ENCODE measurements around the gene SLC25A19.

Gene SLC25A19

GRCh38 chr17:75241996-75242460 lies 47.2 kb downstream of the SLC25A19 start:
- DNase-seq (ENCODE audit: low read depth in 2 of 3, low spot score in 1 of 3), result no peak

GRCh38 chr17:75241502-75241901 lies 47.7 kb downstream of the SLC25A19 start:
- no peak for DNase-seq (ENCODE audit: low read depth in 2 of 3, low spot score in 1 of 3)

DNA sequence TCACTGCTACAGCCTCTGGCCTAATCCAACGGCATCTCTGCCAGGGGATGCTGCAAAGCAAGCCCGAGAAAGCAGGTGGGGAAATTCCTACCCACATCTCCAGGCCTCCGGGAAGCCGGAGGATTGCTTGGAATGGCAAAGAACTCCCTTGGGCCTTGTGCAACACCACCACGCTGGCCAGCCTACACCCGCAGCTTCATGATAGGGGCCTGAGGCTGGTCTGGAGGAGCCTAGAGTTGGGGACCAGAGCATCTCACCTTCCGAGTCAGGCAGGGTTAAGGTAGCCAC lies 48.1 kb downstream of the SLC25A19 start:
- no peak for DNase-seq (ENCODE audit: low read depth in 2 of 3, low spot score in 1 of 3)

DNA sequence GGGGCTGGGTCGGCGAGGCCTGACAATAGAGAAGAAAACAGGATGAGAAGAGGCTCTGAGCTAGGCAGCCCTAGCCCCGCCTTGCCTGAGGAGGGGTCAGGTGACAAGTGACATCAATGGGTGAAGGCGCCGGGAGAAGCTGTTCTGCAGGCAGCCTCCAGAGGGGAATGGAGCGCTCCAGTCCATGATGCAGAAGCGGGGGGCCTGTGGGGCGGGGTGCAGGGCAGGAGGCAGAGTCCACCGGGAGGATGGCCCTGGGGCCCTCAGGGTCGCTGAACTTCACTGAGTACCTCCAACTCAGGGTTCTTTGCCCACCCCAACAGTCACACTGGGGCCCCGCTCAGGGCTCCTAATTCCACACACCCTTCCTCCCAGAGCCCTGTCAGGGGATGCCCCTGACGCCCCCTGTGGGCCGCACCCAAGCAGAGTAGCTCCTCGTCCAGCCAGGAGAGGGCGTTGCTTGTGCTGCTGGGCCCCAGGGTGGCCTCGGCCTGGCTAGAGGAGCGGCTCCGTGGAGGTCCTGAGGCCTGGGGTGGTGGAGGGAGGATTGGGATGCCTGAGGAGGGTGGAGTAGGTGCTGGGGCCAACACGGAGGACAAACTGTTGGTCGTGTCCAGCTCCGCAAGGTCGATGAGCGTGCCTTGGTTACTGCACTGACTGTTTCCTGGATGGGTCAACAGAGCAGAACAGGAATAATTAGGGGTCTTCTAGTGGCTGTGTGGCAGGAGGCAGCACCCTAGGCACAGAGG lies 48.7 kb downstream of the SLC25A19 start:
- DNase-seq (ENCODE audit: low read depth in 2 of 3, low spot score in 1 of 3), result peak in 1 of 3 donors; percentile 37

DNA sequence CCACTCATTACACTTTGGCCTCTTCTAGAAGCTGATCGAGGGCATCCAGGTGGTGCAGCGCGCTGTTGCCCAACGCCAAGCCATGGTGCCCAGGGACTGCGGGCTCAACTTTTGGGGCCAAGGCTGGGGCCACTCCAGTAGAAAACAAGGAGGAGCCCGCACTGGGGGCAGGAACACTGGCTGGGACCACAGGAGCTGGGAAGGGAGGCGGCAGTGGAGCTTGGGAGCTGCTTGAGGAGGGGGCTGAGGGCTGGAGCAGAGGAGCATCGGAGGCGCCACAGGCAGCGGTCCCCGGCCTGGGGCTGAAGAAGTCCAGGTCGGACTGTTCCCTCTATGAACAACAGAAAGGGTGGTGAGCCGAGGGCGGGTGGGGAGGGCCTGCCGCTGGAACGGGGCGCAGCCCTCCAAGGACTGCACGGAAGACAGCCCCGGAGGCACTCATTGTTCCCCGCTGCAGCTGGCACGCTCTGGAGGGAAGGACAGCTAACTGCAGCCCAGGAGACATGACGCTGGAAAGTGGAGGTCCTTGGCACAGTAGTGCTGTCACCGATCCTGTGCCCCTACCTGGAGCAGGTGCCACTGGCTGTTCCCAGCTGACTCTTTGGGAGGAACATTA lies 49.3 kb downstream of the SLC25A19 start:
- no peak for DNase-seq (ENCODE audit: low read depth in 2 of 3, low spot score in 1 of 3)

DNA sequence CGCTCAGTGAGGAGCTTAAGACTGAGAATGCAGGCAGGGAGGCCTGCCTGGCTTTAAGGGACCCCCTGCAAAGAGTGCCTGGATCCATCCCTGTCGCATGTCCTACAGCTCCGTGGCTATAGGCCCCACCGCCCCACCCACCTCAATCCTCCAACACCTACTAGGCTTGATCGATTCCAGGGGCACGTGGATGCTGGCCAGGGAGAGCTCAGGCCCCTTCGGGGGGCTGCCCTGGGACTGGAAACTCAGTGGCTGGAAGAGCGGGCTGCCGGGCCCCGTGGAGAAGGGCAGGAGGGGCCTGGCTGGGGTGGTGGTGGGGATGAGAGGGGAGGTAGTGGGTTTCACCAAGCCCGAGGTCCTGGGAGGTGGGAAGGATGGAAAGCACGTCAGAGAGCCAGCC lies 50.0 kb downstream of the SLC25A19 start:
- DNase-seq (ENCODE audit: low read depth in 2 of 3, low spot score in 1 of 3), result no peak

GRCh38 chr17:75238684-75239191 lies 50.5 kb downstream of the SLC25A19 start:
- peak in 2 of 3 donors; percentile 41 to 43 for DNase-seq (ENCODE audit: low read depth in 2 of 3, low spot score in 1 of 3)

- DNase-seq (ENCODE audit: low read depth in 2 of 3, low spot score in 1 of 3), result no peak
Observed at GRCh38 chr17:75238020-75238580, 51.1 kb downstream of the SLC25A19 start.

- no peak for DNase-seq (ENCODE audit: low read depth in 2 of 3, low spot score in 1 of 3)
Observed at GRCh38 chr17:75237100-75238014, 51.9 kb downstream of the SLC25A19 start.

GRCh38 chr17:75232786-75233185 lies 56.4 kb downstream of the SLC25A19 start:
- DNase-seq (ENCODE audit: low read depth in 2 of 3, low spot score in 1 of 3), result no peak

DNA sequence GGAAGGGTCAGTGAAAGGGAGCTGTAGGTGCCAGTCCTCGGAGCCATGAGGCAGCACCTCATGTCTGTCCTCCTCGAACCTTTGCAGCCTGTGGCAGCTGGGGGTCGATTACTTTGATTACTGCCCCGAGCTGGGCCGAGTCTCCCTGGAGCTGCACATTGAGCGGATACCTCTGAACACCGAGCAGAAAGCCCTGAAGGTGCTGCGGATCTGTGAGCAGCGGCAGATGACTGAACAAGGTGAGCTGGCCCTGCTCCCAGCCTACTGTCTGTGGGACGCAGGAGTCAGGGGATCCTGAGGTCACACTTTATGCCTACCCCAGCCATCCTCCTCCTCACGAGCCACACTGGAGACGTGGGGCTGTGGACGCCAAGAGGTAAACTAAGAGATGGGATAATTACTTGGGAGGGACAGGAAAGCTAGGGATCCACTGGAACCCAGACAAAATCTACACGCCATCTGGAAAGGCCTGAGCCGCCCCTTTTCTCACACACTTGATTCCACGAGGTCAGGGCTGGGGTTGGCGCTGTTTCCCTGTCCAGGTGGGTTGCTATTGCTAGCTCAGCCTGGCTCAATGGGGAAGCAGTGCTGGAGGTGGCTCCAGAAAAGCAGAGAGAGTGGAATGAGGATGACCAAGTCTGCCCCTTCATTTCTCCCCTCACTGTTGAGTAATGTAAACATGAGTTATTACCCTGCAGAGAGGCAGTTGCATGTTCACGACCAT lies 57.3 kb downstream of the SLC25A19 start:
- no peak for DNase-seq (ENCODE audit: low read depth in 2 of 3, low spot score in 1 of 3)

GRCh38 chr17:75231071-75231470 lies 58.2 kb downstream of the SLC25A19 start:
- DNase-seq (ENCODE audit: low read depth in 2 of 3, low spot score in 1 of 3), result no peak

DNA sequence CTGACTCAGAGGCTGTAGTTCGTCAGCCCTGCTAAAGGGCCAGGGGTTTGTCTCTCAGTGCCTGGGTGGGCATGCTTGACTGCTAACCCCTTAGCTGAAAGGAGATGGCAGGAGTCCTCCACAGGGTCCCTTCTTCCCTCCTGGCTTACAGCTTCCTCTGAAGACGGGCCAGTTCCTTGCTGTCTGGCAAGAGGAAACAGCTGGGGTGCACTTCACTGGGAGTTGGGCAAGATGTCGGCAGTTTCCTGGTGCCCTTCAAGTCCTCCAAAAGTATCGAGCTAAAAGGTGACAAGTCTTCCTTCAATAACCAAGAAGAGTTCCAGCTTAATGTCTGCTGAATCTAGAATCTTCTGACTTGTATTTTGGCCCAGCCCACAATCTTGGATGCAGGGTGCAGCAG lies 60.4 kb downstream of the SLC25A19 start:
- DNase-seq (ENCODE audit: low read depth in 2 of 3, low spot score in 1 of 3), result no peak

DNA sequence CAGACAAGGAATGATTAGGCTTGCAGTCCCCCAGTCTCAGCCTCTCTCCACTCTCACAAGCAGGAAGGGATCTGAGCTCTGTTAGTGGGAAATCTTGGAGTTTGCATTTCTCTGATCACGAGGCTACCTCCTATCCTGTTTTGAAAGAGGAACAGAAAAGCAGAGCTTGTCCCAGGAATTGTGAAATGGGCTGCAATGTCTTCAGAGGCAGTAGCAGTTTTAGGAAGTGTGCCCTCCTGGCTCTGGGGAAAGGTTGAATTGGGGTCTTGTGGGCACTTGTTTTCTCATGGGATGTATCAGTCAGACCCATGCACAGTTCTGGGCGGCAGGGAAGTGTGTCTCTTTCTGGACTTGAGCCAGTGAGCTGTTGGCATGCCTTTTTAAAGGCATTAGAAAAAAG lies 60.9 kb downstream of the SLC25A19 start:
- DNase-seq (ENCODE audit: low read depth in 2 of 3, low spot score in 1 of 3), result no peak

- no peak for DNase-seq (ENCODE audit: low read depth in 2 of 3, low spot score in 1 of 3)
Observed at GRCh38 chr17:75227729-75228128, 61.5 kb downstream of the SLC25A19 start.

DNA sequence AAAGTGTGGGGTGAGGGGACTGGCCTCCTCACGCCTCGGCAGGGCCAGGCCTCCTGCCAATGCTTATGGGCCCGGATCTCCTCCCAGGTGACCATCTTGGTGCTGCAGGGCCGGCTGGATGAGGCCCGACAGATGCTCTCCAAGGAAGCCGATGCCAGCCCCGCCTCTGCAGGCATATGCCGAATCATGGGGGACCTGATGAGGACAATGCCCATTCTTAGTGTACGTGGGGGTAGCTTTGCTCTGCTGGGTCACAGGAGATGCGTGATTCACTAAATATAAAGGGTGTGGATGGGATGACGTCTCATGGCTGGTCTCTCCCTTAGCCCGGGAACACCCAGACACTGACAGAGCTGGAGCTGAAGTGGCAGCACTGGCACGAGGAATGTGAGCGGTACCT lies 64.2 kb downstream of the SLC25A19 start:
- DNase-seq (ENCODE audit: low read depth in 2 of 3, low spot score in 1 of 3), result no peak

Data from stimulated activated CD4-positive, alpha-beta T cell treated with anti-CD3 and anti-CD28 coated beads, Interleukin-12 subunit alpha, Interleukin-12 subunit beta, amount 100 ng/mL, for 48 hours (primary cell).